ENCODE data around the gene ZIC2.

ZIC2 gene

DNA sequence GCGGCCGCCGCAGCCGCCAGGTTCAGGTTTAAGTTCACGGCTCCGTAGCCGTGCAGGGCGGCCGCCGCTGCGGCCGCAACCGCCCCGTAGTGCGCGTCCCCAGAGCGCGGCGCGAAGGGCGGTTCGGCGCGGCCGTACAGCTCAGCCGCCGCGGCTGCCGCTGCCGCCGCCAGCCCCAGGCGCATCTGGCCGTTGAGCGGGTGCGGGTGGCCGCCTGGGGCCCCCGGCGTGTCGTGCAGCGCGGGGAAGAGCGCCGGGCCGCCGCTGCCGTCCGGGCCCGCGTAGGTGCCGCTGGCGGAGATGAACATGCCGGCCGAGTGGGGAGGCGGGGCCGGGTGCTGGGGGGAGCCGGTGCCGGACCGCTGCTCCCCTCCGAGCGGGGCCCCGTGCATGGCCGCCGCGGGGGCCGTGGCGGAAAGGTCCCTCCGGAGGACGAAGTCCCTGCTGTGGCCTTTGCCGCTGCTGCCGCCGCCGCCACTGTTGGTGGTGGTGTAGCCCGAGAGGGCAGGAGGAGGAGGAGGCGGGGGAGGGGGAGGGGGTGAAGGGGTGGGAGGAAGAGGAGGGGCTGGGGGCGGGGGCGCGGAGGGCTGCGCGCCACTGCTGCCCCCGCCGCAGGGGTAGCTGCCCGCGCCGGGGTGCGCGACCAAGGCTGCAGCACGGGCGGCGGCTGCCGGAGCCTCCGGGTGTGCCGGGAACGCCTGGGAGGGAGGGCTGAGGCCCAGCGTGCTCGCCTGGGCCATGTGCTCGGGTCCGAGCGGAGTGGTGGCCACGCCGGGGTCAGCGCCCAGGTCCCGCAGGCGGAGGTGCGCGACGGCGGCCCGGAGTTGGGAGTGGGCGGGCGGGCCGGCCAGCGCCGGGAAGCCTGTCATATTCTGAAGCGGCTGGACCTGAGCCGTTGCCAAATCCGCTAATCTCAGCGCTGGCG, 10.7 kb upstream of the ZIC2 start:
- H3K27me3 ChIP-seq (ENCODE audit: insufficient read depth, poor library complexity, severe bottlenecking) = peaks cover 86% of the 10 kb centered on the region
- no peak overlapping the region for H3K27ac ChIP-seq (replicated peaks)
- DNase-seq (ENCODE audit: low read depth in 1 of 2, low spot score in 1 of 2) = no peak
- H3K4me3 ChIP-seq (replicated peaks; ENCODE audit: insufficient read depth, low read length) = no peak overlapping the region
- TF ChIP-seq SPI1 (IDR thresholded peaks at IDR 0.05; ENCODE audit: borderline replicate concordance, low read depth) (no peak), REST (IDR thresholded peaks at IDR 0.05; ENCODE audit: insufficient replicate concordance, low read depth) (no peak), CTCF (IDR thresholded peaks at IDR 0.05; ENCODE audit: insufficient read depth, low read length) (no peak), POLR2AphosphoS5 (IDR thresholded peaks at IDR 0.05; ENCODE audit: low read depth) (no peak)

DNA sequence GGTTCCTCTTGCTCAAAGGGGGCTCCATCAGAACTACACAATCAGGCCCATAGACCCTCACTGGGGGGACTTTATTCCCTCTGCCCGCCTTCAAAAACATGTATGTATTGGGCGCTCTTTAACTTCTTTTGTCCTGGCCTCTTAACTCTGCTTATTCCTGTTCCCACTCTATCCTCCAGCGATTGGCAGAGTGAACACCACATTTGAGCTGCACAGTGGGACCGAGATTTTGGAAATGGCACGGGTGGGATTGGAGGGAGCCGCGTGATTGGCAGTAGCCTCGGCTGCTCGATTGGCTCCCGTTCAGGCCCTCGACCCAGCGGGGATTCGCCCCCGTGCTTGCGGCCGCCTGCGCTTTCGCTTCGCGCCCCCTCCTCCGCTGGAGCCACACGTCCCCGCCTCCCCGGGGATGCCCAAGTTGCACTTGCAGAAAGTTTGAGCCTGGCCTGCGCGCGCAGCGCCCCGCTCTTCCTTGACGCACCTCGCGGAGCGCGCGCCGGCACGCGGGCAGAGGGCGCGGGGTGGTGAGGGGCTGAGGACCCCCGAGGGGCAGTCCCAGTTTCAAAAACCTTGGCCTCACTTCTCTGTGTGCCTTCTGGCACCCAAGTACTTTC, 9.9 kb upstream of the ZIC2 start, which contains the start of gene ZIC5:
TSS of gene ZIC5 (minus strand) at position 192 of the 614 bp plus-strand sequence. CDS start at position 28, 164 bp downstream.
- Histone ChIP-seq H3K27me3 (ENCODE audit: insufficient read depth, poor library complexity, severe bottlenecking) (peaks cover 86% of the 10 kb centered on the region), H3K27ac (replicated peaks) (no peak within 1 kb of the TSS), H3K4me3 (replicated peaks; ENCODE audit: insufficient read depth, low read length) (no peak within 1 kb of the TSS)
- TF ChIP-seq GABPA (IDR thresholded peaks at IDR 0.05; ENCODE audit: low read depth) (no peak), REST (IDR thresholded peaks at IDR 0.05; ENCODE audit: insufficient replicate concordance, low read depth) (no peak), SPI1 (IDR thresholded peaks at IDR 0.05; ENCODE audit: borderline replicate concordance, low read depth) (no peak), POLR2AphosphoS5 (IDR thresholded peaks at IDR 0.05; ENCODE audit: low read depth) (no peak), CTCF (IDR thresholded peaks at IDR 0.05; ENCODE audit: insufficient read depth, low read length) (no peak)
- DNase-seq (ENCODE audit: low read depth in 1 of 2, low spot score in 1 of 2) = no peak

GRCh38 chr13:99972190-99972731, 9.3 kb upstream of the ZIC2 start:
- H3K4me3 ChIP-seq (replicated peaks; ENCODE audit: insufficient read depth, low read length) = no peak overlapping the region
- H3K27ac ChIP-seq (replicated peaks) = no peak overlapping the region
- TF ChIP-seq REST (IDR thresholded peaks at IDR 0.05; ENCODE audit: insufficient replicate concordance, low read depth) (no peak), SPI1 (IDR thresholded peaks at IDR 0.05; ENCODE audit: borderline replicate concordance, low read depth) (no peak), GABPA (IDR thresholded peaks at IDR 0.05; ENCODE audit: low read depth) (no peak), POLR2AphosphoS5 (IDR thresholded peaks at IDR 0.05; ENCODE audit: low read depth) (no peak), CTCF (IDR thresholded peaks at IDR 0.05; ENCODE audit: insufficient read depth, low read length) (no peak)
- peaks cover 86% of the 10 kb centered on the region for H3K27me3 ChIP-seq (ENCODE audit: insufficient read depth, poor library complexity, severe bottlenecking)
- no peak for DNase-seq (ENCODE audit: low read depth in 1 of 2, low spot score in 1 of 2)

Data from HL-60 (cell line).